HG02981 (cell line): ENCODE data around the gene C1orf216.
"Not testable (repeated sequence)": the region's sequence is repeated elsewhere in the genome, so short reads cannot be mapped to it uniquely, and the experiment has no call there.

ENCODE experiments used
- ATAC-seq: cut with Tn5 transposase; IDR thresholded peaks from one replicate; pipeline ENCODE4 v1.9.1; 2021; ENCODE audit warnings: mild to moderate bottlenecking, moderate library complexity; ENCODE audit not compliant: unreplicated experiment

C1orf216 gene

GRCh38 chr1:35707601-35708440, 10.9 kb downstream of the C1orf216 start:
- ATAC-seq = no peak

DNA sequence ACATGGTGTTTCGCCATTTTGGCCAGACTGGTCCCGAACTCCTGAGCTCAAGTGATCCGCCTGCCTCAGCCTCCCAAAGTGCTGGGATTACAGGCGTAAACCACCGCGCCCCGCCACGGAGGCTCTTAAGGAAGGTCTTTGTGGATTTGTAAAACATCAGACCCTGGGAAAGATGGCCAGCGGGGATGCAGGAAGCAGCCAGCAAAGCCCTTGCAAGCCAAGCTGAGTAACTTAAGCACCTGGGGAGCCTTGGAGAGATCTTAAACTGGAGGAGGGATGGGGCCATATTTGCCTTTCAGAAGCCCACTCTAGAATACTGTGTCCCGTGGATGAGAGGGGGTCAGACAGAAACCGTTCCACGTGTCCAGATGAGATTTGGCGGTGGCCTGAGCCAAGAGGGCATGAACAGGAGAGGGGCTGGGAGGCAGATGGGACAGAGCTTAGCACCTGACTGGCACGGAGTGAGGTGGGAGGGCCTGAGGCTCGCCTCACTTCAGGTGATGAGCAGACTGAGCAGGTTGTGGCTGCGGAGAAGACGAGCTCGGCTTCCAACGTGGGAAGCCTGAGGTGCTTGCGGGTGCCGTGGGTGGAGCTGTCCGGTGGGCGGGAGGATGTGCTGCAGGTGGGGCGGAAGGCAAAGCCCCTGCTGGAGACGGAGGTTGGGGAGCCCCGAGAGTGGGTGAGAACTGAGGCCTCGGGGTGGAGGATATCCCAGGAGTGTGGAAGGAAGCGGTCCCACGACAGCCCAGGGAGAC, 11.7 kb downstream of the C1orf216 start:
- no peak for ATAC-seq

DNA sequence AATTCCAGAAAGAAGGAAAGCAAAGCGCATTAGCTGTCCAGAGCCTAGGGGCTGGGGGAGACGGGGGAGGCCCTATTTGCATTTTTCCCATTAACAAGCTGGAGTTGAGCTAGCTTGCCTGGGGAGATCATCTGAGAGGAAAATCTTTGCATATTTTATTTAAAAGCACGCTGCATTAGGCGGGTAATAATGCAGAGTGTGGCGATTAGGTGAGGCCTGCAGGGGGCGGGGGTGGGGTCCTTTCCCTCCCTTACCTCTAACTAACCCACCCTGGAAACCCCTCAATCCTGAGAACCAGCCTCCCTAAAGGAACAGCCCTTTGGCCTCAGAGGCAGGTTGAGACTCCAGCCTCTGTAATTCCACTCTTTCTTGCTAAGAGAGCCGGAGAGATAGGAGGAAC, 16.2 kb downstream of the C1orf216 start:
- ATAC-seq = no peak

- ATAC-seq = not testable (repeated sequence)
These were observed 19.5 kb downstream of the C1orf216 start for GRCh38 chr1:35699152-35699551.

DNA sequence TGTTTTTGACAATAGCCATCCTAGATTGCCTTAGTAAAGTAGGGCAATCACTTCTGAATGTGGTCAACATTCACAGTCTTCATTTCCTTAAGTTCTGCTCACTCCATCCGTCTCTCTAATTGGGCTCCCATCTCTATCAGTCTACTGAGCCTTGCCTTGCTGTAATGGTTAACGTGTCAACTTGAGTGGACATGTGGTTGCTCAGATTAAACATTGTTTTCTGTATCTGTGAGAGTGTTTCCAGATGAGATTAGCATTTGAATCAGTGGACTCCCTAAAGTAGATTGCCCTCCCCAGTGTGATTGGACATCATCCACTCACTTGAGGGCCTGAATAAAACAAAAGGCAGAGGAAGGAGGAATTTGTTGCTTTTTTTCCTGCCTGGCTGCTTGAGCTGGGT, 26.4 kb downstream of the C1orf216 start:
- no peak for ATAC-seq

DNA sequence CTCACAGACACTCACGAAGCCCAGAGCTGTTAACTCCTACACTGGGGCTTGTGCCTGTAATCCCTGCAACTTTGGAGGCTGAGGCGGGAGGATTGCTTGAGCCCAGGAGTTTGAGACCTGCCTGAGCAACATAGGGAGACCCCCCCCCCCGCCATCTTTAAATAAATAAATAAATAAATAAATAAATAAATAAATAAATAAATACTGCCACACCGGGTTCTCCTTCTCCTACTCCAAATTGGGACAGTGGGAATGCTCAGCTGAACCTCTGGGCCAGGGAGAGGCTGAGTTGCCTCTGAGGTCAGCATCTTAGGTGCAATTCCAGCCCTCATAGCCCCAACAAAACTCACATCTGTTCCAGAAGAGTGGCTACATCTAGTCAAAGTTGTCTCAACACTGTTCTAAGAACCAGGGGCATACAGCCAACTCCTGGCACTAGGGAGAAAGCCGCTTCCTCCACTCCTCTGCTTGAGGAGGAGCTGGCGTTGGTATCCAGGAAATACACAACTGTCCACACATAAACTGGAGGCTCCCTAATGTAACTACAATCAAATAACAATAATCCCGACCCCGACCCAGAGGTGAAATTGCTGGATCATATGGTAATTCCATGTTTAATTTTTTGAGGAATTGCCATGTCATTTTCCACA, 27.0 kb downstream of the C1orf216 start:
- no peak for ATAC-seq

- no peak for ATAC-seq
These were observed 27.6 kb downstream of the C1orf216 start for GRCh38 chr1:35691080-35691479.

DNA sequence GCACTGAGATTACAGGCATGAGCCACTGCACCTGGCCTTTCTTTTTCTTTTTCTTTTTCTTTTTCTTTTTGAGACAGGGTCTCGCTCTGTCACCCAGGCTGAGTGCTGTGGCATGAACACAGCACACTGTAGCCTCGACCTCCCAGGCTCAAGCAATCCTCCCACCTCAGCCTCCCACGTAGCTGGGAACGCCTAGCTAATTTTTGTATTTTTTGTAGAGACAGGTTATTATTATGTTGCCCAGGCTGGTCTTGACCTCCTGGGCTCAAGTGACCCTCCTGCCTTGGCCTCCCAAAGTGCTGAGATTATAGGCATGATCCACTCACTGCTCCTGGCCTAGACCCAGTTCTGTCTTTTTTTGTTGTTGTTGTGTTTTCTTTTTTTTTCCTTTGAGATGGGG, 28.6 kb downstream of the C1orf216 start:
- ATAC-seq = not testable (repeated sequence)

DNA sequence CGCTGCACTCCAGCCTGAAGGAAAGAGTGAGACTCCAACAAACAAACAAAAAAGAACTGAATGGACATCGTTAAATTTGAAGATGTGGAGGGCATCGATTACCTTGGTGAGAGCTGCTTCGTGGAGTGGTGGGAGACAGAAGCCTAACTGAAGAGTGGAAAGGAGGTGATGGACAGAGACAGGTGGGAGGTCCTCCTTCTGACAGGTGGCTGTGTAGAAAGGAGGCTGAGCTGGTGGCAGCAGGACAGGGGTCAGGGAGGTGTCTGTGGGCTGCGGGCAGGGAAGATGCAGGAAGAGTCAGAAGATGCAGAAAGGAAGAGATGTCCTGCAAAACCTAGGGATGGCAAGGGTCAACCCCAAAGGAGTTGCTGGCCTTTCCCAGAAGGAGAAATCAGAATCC, 30.5 kb downstream of the C1orf216 start:
- ATAC-seq = no peak

DNA sequence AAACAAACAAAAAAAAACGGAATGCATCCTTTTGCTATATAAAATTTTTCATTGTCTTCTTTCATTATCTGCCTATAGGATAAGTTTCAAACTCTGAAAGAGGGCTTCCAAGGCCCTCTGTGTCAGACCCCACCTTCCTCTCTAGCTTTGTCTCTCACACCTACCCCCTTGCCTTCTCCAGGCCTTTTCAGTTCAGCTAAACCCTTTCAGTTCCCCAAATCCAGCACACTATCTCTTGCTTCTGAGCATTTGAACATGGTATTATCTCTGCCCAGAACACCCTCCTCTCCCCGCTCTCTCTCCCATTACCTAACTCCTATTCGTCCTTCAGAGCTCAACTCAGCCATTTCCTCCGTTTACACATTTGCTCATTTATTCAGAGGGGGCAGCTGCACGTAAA, 35.7 kb downstream of the C1orf216 start:
- ATAC-seq = no peak

- ATAC-seq = no peak
These were observed 38.4 kb downstream of the C1orf216 start for GRCh38 chr1:35680271-35680670.

GRCh38 chr1:35675773-35676172, 42.9 kb downstream of the C1orf216 start:
- no peak for ATAC-seq

GRCh38 chr1:35674111-35674510, 44.6 kb downstream of the C1orf216 start:
- ATAC-seq = no peak

DNA sequence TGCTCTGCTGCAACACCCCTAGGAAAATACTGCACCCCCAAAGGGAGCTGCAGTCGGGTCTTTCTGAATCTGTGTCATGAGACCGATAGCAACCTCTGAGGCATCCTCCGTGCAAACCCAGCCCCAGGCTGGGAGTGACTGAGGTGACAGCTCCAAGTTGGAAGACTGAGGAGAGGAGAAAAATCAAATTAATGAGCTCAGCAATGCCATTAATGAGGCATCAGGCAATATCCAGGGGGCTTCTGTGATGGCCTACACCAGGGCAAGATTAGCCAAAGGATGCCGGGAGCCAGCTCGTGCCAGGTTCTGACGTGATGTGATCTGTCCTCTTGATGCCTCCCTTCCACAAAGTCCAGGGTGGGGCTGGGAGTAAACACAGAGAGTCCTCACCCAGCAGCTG, 46.6 kb downstream of the C1orf216 start:
- ATAC-seq = no peak

GRCh38 chr1:35668506-35668905, 50.2 kb downstream of the C1orf216 start:
- ATAC-seq = no peak

GRCh38 chr1:35666916-35667315, 51.8 kb downstream of the C1orf216 start:
- no peak for ATAC-seq

DNA sequence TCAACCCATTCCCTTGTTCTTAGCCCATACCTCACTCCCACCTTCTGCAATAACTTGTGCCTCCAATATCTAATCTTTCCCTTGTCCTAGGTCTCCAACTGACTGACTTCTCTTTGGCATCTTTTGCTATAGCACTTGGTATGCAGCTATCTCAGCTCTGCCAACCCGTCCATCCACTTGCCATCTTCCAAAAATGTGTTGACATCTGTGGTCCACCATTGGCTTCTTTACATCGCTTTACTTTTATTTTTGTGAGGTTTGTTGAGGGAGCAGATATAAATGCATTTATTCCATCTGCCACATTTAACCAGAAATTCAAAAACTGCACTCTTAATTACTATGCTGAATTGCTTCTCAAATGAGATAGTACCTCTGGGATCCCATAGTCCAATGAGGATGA, 52.5 kb downstream of the C1orf216 start:
- ATAC-seq = no peak
